Vagina (tissue), 2 donors: Measurements from ENCODE around the gene TAGLN2. TPM values are rescaled to one million over a fixed set of nuclear protein-coding genes. Genes with fewer than 3 reads are reported as not detected.

Experiments used
- DNase-seq, 2 donors: peaks; one replicate each; pipeline ENCODE4 v3.0.0-alpha.2; 2017; ENCODE audit errors: extremely low spot score in 2 of 2
- H3K27ac ChIP-seq: fragments of 200-600 bp; sonication (generic); one replicate; pipeline ENCODE4 v1.5.1; 2019
- H3K27me3 ChIP-seq: fragments of 200-600 bp; sonication (generic); one replicate; pipeline ENCODE4 v1.5.1; 2019
- H3K36me3 ChIP-seq, 2 donors: fragments of 200-600 bp; sonication (generic); one replicate each; pipeline ENCODE4 v1.5.1; 2017 to 2019
- H3K4me1 ChIP-seq: fragments of 200-600 bp; sonication (generic); one replicate; pipeline ENCODE4 v1.5.1; 2019
- H3K4me3 ChIP-seq, 2 donors: fragments of 200-600 bp; sonication (generic); 1 replicate in 1 of 2; 2 replicates in 1 of 2; pipeline ENCODE4 v1.5.1; 2016 to 2019
- H3K9me3 ChIP-seq: fragments of 200-600 bp; sonication (generic); one replicate; pipeline ENCODE4 v1.5.1; 2019
- CTCF ChIP-seq, 3 experiments: fragments of 450-650 bp in 2 of 3; fragments of 200-600 bp in 1 of 3; sonication (generic) in 1 of 3; IDR thresholded peaks; one replicate each; pipeline ENCODE4 v1.5.1; 2017 to 2019; ENCODE audit warnings: antibody characterized with exemption in 3 of 3, mild to moderate bottlenecking in 2 of 3, moderate library complexity in 2 of 3
- POLR2A ChIP-seq, 2 donors: fragments of 450-650 bp; IDR thresholded peaks; one replicate each; pipeline ENCODE4 v1.6.1; 2017; ENCODE audit warnings: antibody characterized with exemption in 2 of 2, mild to moderate bottlenecking in 2 of 2, moderate library complexity in 2 of 2
- POLR2AphosphoS5 ChIP-seq, 2 donors: sonication (generic); formaldehyde crosslinking; IDR thresholded peaks; one replicate each; pipeline ENCODE4 v1.9.0; 2017; ENCODE audit warnings: antibody characterized with exemption in 2 of 2, mild to moderate bottlenecking in 2 of 2, low read depth in 1 of 2; ENCODE audit not compliant: insufficient read depth in 1 of 2
- intact Hi-C: fragments of 100-400 bp; cut with DNase I; formaldehyde crosslinking; loops from one replicate; pipeline ENCODE4 v1.15.1; 2023
- total RNA-seq: library from RNA; depleted of rRNA; stranded (reverse); fragments of >200 nt; gene quantifications from one replicate; pipeline ENCODE4 v1.2.3, GENCODE V29; 2016

The TAGLN2 gene
- total RNA-seq, 1 donor from 2014 or later: 290 TPM

GRCh38 chr1:159882527-159882862 lies 42.8 kb downstream of the TAGLN2 start:
- intact Hi-C loops: no loop called here
- H3K27me3 ChIP-seq: no peaks in the 10 kb centered on the region

GRCh38 chr1:159881622-159882526 lies 43.4 kb downstream of the TAGLN2 start:
- Histone ChIP-seq H3K4me3 (no peak overlapping the region), H3K9me3 (no peaks in the 10 kb centered on the region), H3K27ac (no peak overlapping the region), H3K27me3 (no peaks in the 10 kb centered on the region), H3K4me1 (peaks cover 16% of the 10 kb centered on the region), H3K36me3 (no peaks in the 10 kb centered on the region)
- intact Hi-C loops: no loop called here
- no peak for TF ChIP-seq POLR2A (IDR thresholded peaks at IDR 0.05)
- TF ChIP-seq POLR2AphosphoS5 (IDR thresholded peaks at IDR 0.05; ENCODE audit: insufficient read depth in 1 of 2, low read depth in 1 of 2): no peak
- no peak for TF ChIP-seq CTCF (IDR thresholded peaks at IDR 0.05)
- no peak for DNase-seq

More at GRCh38 chr1:159882527-159882862, 42.8 kb downstream of the TAGLN2 start:
- no peak overlapping the region for H3K4me3 ChIP-seq
- no peaks in the 10 kb centered on the region for H3K36me3 ChIP-seq
- TF ChIP-seq CTCF (IDR thresholded peaks at IDR 0.05): no peak
- no peak for TF ChIP-seq POLR2A (IDR thresholded peaks at IDR 0.05)
- no peak for TF ChIP-seq POLR2AphosphoS5 (IDR thresholded peaks at IDR 0.05; ENCODE audit: insufficient read depth in 1 of 2, low read depth in 1 of 2)
- H3K9me3 ChIP-seq: no peaks in the 10 kb centered on the region
- H3K4me1 ChIP-seq: peaks cover 16% of the 10 kb centered on the region
- DNase-seq: no peak
- H3K27ac ChIP-seq: no peak overlapping the region

- TF ChIP-seq CTCF (IDR thresholded peaks at IDR 0.05): no peak
- TF ChIP-seq POLR2A (IDR thresholded peaks at IDR 0.05): no peak
- TF ChIP-seq POLR2AphosphoS5 (IDR thresholded peaks at IDR 0.05; ENCODE audit: insufficient read depth in 1 of 2, low read depth in 1 of 2): no peak
- intact Hi-C loops: no loop called here
- no peaks in the 10 kb centered on the region for H3K36me3 ChIP-seq
- no peaks in the 10 kb centered on the region for H3K27me3 ChIP-seq
- H3K4me1 ChIP-seq: peaks cover 16% of the 10 kb centered on the region
- H3K9me3 ChIP-seq: no peaks in the 10 kb centered on the region
- no peak overlapping the region for H3K4me3 ChIP-seq
- H3K27ac ChIP-seq: no peak overlapping the region
- no peak for DNase-seq
Measured at GRCh38 chr1:159880430-159880829, 44.9 kb downstream of the TAGLN2 start.

GRCh38 chr1:159879977-159880376 lies 45.3 kb downstream of the TAGLN2 start:
- TF ChIP-seq POLR2A (IDR thresholded peaks at IDR 0.05) (no peak), POLR2AphosphoS5 (IDR thresholded peaks at IDR 0.05; ENCODE audit: insufficient read depth in 1 of 2, low read depth in 1 of 2) (no peak), CTCF (IDR thresholded peaks at IDR 0.05) (no peak)
- Histone ChIP-seq H3K9me3 (no peaks in the 10 kb centered on the region), H3K27ac (no peak overlapping the region), H3K27me3 (no peaks in the 10 kb centered on the region), H3K4me3 (no peak overlapping the region), H3K36me3 (no peaks in the 10 kb centered on the region), H3K4me1 (peaks cover 16% of the 10 kb centered on the region)
- intact Hi-C loops: no loop called here
- DNase-seq: no peak

- Histone ChIP-seq H3K36me3 (no peaks in the 10 kb centered on the region), H3K9me3 (no peaks in the 10 kb centered on the region), H3K27me3 (no peaks in the 10 kb centered on the region), H3K4me1 (peaks cover 16% of the 10 kb centered on the region), H3K27ac (no peak overlapping the region), H3K4me3 (no peak overlapping the region)
- intact Hi-C loops: no loop called here
- DNase-seq: no peak
- no peak for TF ChIP-seq POLR2AphosphoS5 (IDR thresholded peaks at IDR 0.05; ENCODE audit: insufficient read depth in 1 of 2, low read depth in 1 of 2)
- TF ChIP-seq POLR2A (IDR thresholded peaks at IDR 0.05): no peak
- TF ChIP-seq CTCF (IDR thresholded peaks at IDR 0.05): no peak
Measured at GRCh38 chr1:159879136-159879535, 46.2 kb downstream of the TAGLN2 start.
